HepG2 (cell line): ENCODE measurements around the gene MED25. TPM values are rescaled to one million over a fixed set of nuclear protein-coding genes. Genes with fewer than 3 reads are reported as not detected.

ENCODE experiments used
- ARID2 ChIP-seq: sonication (generic); formaldehyde crosslinking; IDR thresholded peaks from 2 replicates; pipeline ENCODE4 v1.8.1; 2022; ENCODE audit warnings: mild to moderate bottlenecking, missing genetic modification reagents, borderline replicate concordance
- CEBPG ChIP-seq: IDR thresholded peaks from 2 replicates; pipeline ENCODE4 v1.6.1; 2016
- GZF1 ChIP-seq: sonication (generic); formaldehyde crosslinking; IDR thresholded peaks from 2 replicates; pipeline ENCODE4 v1.5.1; 2020; ENCODE audit warnings: mild to moderate bottlenecking, missing genetic modification reagents
- HNRNPUL1 ChIP-seq: fragments of 200-400 bp; formaldehyde crosslinking; IDR thresholded peaks from 2 replicates; pipeline ENCODE4 v1.6.1; 2017; ENCODE audit warnings: low read depth, mild to moderate bottlenecking, low read length, moderate library complexity
- MATR3 ChIP-seq: sonication (generic); formaldehyde crosslinking; IDR thresholded peaks from 2 replicates; pipeline ENCODE4 v1.4.0; 2020; ENCODE audit warnings: missing genetic modification reagents
- MNT ChIP-seq: fragments of 450-650 bp; IDR thresholded peaks from 2 replicates; pipeline ENCODE4 v1.6.1; 2016
- MXD4 ChIP-seq: IDR thresholded peaks from 2 replicates; pipeline ENCODE4 v1.6.1; 2016; ENCODE audit warnings: mild to moderate bottlenecking, missing biosample characterization, missing genetic modification reagents
- PAF1 ChIP-seq: IDR thresholded peaks from 2 replicates; pipeline ENCODE4 v1.6.1; 2016; ENCODE audit warnings: missing genetic modification reagents, missing compliant biosample characterization
- POGZ ChIP-seq: sonication (generic); formaldehyde crosslinking; IDR thresholded peaks from 2 replicates; pipeline ENCODE4 v1.4.0; 2020; ENCODE audit warnings: mild to moderate bottlenecking, missing genetic modification reagents
- PTBP1 ChIP-seq: fragments of 200-400 bp; formaldehyde crosslinking; IDR thresholded peaks from 2 replicates; pipeline ENCODE4 v1.6.1; 2018; ENCODE audit warnings: low read length, low read depth; ENCODE audit not compliant: poor library complexity, severe bottlenecking
- SMYD3 ChIP-seq: sonication (generic); formaldehyde crosslinking; IDR thresholded peaks from 2 replicates; pipeline ENCODE4 v1.8.1; 2023; ENCODE audit warnings: mild to moderate bottlenecking, missing genetic modification reagents
- TERF1 ChIP-seq: sonication (generic); formaldehyde crosslinking; IDR thresholded peaks from 2 replicates; pipeline ENCODE4 v1.8.0; 2022; ENCODE audit warnings: mild to moderate bottlenecking, missing genetic modification reagents, moderate library complexity
- ZNF160 ChIP-seq: sonication (generic); formaldehyde crosslinking; IDR thresholded peaks from 2 replicates; pipeline ENCODE4 v1.8.0; 2022; ENCODE audit warnings: mild to moderate bottlenecking, inconsistent platforms, missing genetic modification reagents
- ZNF260 ChIP-seq: sonication (generic); formaldehyde crosslinking; IDR thresholded peaks from 2 replicates; pipeline ENCODE4 v1.4.0; 2020; ENCODE audit warnings: missing genetic modification reagents, low read depth, mild to moderate bottlenecking, borderline replicate concordance
- ZNF343 ChIP-seq: sonication (generic); formaldehyde crosslinking; IDR thresholded peaks from 2 replicates; pipeline ENCODE4 v1.4.0; 2020; ENCODE audit warnings: mild to moderate bottlenecking, missing genetic modification reagents
- ZNF616 ChIP-seq: sonication (generic); formaldehyde crosslinking; IDR thresholded peaks from 2 replicates; pipeline ENCODE4 v1.5.0; 2020; ENCODE audit warnings: low read depth, mild to moderate bottlenecking, missing genetic modification reagents
- ZNF749 ChIP-seq: sonication (generic); formaldehyde crosslinking; IDR thresholded peaks from 2 replicates; pipeline ENCODE4 v1.8.0; 2022; ENCODE audit warnings: mild to moderate bottlenecking, missing genetic modification reagents, moderate library complexity, borderline replicate concordance
- ZNF841 ChIP-seq: sonication (generic); formaldehyde crosslinking; IDR thresholded peaks from 2 replicates; pipeline ENCODE4 v1.8.1; 2023; ENCODE audit warnings: missing genetic modification reagents, borderline replicate concordance
- polyA plus RNA-seq, 8 experiments: library from polyadenylated mRNA; depleted of rRNA in 3 of 8; stranded (reverse) in 7 of 8; unstranded in 1 of 8; fragments of >200 nt; fragmentation: Illumina TruSeq in 4 of 8; extraction: Trizol in 4 of 8; gene quantifications; 2 replicates each; pipeline versions ENCODE4 v1.2.1 to v1.2.3, GENCODE V29; 2011 to 2016; ENCODE audit warnings: low read depth in 4 of 8, missing spikeins in 1 of 8, mixed read lengths in 1 of 8; ENCODE audit not compliant: insufficient read depth in 1 of 8
- total RNA-seq, 5 experiments: library from RNA; depleted of rRNA; stranded (reverse); fragments of >200 nt; fragmentation: Illumina TruSeq; extraction: Trizol; gene quantifications; 2 replicates each; pipeline ENCODE4 v1.2.3, GENCODE V29; 2016; ENCODE audit warnings: low read depth in 1 of 5
- TF ChIP-seq, protein P1 (sequence below): IDR thresholded peaks from 2 replicates; pipeline ENCODE4 v1.6.1; 2016; ENCODE audit warnings: low read depth, control low read depth
- TF ChIP-seq, protein P2 (sequence below): sonication (generic); formaldehyde crosslinking; IDR thresholded peaks from 2 replicates; pipeline ENCODE4 v1.5.0; 2020; ENCODE audit warnings: missing genetic modification reagents, mild to moderate bottlenecking, borderline replicate concordance
- TF ChIP-seq, protein P3 (sequence below): sonication (generic); formaldehyde crosslinking; conservative IDR thresholded peaks from 2 replicates; pipeline ENCODE4 v1.4.0; 2020; ENCODE audit warnings: missing genetic modification reagents

MED25 gene
- total and polyA plus RNA-seq, 2 of the 13 experiments (the other 11 are each of a cell fraction or from before 2014, with no cell fraction given) = 11.1 to 15.1 TPM

DNA sequence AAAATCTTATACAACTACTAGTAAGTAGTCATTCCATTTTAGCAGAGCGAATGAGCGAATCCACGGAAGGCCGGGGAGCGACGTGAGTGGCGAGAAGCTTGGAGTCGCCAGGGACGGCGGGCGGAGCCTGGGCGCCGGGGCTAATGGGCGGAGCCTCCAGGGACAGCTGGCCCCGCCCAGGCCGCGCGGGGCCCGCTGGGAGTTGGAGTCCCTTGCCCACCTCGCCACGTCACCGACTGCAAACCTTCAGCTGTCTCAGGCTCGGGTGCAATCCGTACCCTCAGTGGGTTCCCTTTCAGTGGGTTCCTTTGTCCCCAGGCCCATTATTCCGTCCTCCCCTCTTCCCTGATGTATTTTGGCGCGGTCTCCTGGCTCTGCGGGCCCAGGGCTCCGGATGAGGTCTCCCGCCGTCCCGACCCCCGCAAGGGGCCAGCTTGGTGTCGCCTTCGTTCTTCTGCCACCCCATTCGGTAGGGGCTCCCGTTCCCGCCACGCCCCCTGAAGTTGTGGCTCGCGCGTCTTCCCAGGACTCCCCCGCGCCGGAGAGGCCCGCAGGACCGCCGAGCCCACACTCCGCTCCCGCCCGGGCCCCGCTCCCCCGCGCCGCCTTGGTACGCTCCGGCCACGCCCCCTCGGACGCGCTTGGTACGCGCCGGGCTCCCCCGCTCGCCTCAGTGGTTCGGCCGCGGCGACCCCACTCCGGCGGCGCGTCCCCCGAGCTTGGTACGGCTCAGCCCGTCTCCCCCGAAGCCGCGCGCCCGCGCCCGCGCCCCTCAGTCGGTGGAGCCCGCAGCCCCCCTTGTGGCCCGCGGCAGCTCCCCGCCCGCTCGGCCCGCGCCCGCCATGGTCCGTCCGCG, 32.6 kb downstream of the MED25 start, which contains the start of gene PTOV1 (continued):
- TF ChIP-seq MNT = 0 out of 2 replicates have a peak, but pooled peaks have one; percentile 6
- TF ChIP-seq, protein P1, sequence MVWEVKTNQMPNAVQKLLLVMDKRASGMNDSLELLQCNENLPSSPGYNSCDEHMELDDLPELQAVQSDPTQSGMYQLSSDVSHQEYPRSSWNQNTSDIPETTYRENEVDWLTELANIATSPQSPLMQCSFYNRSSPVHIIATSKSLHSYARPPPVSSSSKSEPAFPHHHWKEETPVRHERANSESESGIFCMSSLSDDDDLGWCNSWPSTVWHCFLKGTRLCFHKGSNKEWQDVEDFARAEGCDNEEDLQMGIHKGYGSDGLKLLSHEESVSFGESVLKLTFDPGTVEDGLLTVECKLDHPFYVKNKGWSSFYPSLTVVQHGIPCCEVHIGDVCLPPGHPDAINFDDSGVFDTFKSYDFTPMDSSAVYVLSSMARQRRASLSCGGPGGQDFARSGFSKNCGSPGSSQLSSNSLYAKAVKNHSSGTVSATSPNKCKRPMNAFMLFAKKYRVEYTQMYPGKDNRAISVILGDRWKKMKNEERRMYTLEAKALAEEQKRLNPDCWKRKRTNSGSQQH (CRISPR knock-in tag) = no peak
- TF ChIP-seq ZNF749 (CRISPR knock-in tag) = 0 out of 2 replicates have a peak, but pooled peaks have one; percentile 61
- TF ChIP-seq ZNF160 (CRISPR knock-in tag) = no peak; the same call in 1 of the 2 replicates
- TF ChIP-seq ARID2 = no peak
- TF ChIP-seq HNRNPUL1 = no peak
- TF ChIP-seq, protein P2, sequence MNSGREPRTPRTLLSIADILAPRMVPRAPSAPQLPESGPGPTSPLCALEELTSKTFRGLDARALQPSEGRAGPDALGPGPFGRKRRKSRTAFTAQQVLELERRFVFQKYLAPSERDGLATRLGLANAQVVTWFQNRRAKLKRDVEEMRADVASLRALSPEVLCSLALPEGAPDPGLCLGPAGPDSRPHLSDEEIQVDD (CRISPR knock-in tag) = no peak
- peak; percentile 70 for TF ChIP-seq POGZ
- no peak for TF ChIP-seq ZNF616 (CRISPR knock-in tag)
- TF ChIP-seq SMYD3 = no peak
- TF ChIP-seq ZNF260 (CRISPR knock-in tag) = no peak
- TF ChIP-seq ZNF841 (CRISPR knock-in tag) = no peak
- TF ChIP-seq TERF1 (CRISPR knock-in tag) = 0 out of 2 replicates have a peak, but pooled peaks have one; percentile 57
- no peak for TF ChIP-seq PAF1
- peak; percentile 51; the same call in 1 of the 2 replicates for TF ChIP-seq MXD4 (CRISPR knock-in tag)
- no peak for TF ChIP-seq MATR3
- TF ChIP-seq ZNF343 (CRISPR knock-in tag) = peak; percentile 31; the same call in 1 of the 2 replicates
- TF ChIP-seq GZF1 (CRISPR knock-in tag) = no peak
- TF ChIP-seq, protein P3, sequence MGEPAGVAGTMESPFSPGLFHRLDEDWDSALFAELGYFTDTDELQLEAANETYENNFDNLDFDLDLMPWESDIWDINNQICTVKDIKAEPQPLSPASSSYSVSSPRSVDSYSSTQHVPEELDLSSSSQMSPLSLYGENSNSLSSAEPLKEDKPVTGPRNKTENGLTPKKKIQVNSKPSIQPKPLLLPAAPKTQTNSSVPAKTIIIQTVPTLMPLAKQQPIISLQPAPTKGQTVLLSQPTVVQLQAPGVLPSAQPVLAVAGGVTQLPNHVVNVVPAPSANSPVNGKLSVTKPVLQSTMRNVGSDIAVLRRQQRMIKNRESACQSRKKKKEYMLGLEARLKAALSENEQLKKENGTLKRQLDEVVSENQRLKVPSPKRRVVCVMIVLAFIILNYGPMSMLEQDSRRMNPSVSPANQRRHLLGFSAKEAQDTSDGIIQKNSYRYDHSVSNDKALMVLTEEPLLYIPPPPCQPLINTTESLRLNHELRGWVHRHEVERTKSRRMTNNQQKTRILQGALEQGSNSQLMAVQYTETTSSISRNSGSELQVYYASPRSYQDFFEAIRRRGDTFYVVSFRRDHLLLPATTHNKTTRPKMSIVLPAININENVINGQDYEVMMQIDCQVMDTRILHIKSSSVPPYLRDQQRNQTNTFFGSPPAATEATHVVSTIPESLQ = no peak
- TF ChIP-seq PTBP1 = no peak
- TF ChIP-seq CEBPG (CRISPR knock-in tag) = no peak
